GM13977 (cell line): ENCODE results near the gene BRI3BP.

Experiments
- DNase-seq: peaks from one replicate; pipeline ENCODE4 v3.0.0; 2012; ENCODE audit warnings: low spot score
- in situ Hi-C: fragments of 300-500 bp; cut with MboI; formaldehyde crosslinking; loops from one replicate; pipeline ENCODE4 v1.12.0; 2022; ENCODE audit warnings: low sequenced_read_pairs, low pct_unique_long_range_greater_than_20kb, mixed read lengths, inconsistent platforms; ENCODE audit not compliant: unreplicated experiment
- TF ChIP-seq, protein P1 (sequence below): IDR thresholded peaks from 2 replicates; pipeline ENCODE4 v1.5.1; 2012; ENCODE audit warnings: mild to moderate bottlenecking, control low read depth; ENCODE audit not compliant: insufficient read depth; ENCODE audit errors: extremely low read depth, missing control alignments

The BRI3BP gene, protein sequence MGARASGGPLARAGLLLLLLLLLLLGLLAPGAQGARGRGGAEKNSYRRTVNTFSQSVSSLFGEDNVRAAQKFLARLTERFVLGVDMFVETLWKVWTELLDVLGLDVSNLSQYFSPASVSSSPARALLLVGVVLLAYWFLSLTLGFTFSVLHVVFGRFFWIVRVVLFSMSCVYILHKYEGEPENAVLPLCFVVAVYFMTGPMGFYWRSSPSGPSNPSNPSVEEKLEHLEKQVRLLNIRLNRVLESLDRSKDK

DNA sequence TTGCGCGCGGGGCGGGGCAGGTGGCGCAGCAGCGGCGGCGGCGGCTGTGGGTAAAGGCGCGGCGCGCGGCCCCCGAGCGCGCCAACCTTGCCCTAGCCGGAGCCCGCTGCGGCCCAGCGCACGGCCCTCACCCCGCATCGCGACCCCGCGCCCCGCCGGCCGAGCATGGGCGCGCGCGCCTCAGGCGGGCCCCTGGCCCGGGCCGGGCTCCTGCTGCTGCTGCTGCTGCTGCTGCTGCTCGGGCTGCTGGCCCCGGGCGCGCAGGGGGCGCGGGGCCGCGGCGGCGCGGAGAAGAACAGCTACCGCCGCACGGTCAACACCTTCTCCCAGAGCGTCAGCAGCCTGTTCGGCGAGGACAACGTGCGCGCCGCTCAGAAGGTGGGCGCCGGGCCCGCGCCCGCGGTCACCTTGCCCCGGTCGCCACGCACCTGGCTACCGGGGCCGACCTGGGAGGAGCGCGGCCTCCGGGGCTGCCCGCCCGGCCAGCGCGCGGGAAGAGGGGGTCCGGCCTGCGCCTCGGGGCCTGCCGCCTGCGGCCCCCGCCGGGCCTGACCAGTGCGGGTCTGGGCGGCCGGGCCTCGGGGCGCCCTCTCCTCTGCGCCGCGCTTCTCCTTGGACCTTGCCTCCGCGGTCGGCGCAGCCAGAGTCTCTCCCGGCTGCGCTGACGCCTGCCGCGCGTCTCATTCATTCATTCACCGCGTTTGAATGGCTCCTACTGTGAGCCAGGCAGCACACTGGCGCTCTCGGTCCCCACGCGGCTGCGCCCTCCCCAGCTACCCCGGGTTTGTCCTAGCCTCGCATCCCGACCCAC, at the start of gene BRI3BP:
BRI3BP (plus strand) TSS at position 20 of the 811 bp plus-strand sequence; CDS start at position 166, 146 bp downstream.
- TF ChIP-seq, protein P1, sequence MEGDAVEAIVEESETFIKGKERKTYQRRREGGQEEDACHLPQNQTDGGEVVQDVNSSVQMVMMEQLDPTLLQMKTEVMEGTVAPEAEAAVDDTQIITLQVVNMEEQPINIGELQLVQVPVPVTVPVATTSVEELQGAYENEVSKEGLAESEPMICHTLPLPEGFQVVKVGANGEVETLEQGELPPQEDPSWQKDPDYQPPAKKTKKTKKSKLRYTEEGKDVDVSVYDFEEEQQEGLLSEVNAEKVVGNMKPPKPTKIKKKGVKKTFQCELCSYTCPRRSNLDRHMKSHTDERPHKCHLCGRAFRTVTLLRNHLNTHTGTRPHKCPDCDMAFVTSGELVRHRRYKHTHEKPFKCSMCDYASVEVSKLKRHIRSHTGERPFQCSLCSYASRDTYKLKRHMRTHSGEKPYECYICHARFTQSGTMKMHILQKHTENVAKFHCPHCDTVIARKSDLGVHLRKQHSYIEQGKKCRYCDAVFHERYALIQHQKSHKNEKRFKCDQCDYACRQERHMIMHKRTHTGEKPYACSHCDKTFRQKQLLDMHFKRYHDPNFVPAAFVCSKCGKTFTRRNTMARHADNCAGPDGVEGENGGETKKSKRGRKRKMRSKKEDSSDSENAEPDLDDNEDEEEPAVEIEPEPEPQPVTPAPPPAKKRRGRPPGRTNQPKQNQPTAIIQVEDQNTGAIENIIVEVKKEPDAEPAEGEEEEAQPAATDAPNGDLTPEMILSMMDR: no peak
- DNase-seq: no peak
- in situ Hi-C loops: no loop called here

DNA sequence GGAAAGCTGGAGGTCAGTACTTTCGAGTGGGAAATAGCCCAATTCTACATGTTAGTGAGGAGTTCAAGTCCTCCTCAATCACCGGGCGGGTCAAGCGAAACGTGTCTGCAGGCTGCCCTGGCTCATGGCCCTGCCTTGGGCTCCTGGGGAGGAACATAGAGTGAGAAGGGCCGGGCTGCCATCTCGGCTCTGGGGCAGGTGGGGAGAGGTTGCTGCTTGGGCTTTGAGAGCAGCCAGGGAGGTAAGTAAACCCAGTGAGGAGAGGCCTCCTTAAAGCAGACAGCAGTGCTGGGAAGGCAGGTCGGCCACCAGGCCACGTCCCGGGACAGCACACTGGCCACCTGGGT, 47.0 kb upstream of the BRI3BP start:
- in situ Hi-C loops: no loop called here
- DNase-seq: no peak
- TF ChIP-seq, protein P1: no peak

DNA sequence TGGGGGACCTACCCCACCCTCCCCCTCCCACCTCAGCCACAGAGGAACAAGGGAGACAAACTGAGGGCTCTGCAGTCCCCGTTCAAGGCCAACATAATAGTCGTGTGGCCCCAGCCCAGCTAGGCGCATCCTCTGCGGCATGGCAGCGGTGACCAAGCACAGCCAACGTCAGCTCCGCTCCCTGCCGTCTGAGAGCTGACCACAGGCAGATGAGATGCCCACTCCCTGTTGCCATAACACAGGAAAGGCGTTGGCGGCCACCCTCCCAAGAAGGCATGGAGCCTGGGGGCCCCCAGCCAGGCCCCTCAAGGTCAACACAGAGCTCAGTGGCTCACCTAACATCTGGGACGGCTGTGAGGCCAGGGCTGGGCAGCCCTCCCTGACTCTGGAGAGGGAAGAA, 46.4 kb upstream of the BRI3BP start:
- TF ChIP-seq, protein P1: no peak
- in situ Hi-C loops: no loop called here
- DNase-seq: no peak

DNA sequence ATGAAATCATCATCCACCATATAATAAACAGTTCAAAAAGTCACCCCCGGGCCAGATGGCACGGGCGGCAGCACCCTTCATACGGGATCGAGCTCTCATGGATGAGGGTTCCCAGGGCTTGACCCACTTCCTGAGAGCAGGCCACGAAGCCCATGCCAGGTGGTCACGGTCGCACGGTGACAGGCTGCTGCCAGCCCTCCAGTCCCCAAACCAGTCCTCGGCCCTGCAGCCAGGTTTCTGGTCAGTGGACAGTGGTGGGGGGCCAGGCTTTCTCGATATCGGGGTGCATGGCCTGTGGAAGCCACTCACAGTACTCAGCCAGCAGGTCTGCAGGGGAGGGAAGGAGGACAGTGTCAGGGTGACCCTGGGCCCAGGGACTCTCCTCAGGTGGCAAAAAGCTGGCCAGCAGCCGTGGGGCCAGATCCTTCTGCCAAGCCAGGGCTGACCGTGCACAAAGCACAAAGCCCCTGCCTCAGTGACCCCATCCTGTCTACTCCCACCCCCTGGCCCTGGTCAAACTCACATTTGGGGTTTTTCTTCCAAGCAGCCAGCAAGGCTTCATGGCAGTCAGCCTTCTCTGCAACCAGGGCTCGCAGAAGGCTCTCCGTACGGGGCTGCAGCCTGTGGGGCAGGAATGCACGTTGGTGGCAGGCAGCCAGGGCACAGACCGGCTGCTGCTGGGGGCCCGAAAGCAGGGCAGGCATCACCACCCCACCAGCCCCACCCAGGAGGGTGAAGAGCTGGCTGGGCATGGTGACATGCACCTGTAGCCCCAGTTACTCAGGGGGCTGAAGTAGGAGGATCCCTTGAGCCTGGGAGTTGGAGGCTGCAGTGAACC, 45.7 kb upstream of the BRI3BP start:
- in situ Hi-C loops: no loop called here

DNA sequence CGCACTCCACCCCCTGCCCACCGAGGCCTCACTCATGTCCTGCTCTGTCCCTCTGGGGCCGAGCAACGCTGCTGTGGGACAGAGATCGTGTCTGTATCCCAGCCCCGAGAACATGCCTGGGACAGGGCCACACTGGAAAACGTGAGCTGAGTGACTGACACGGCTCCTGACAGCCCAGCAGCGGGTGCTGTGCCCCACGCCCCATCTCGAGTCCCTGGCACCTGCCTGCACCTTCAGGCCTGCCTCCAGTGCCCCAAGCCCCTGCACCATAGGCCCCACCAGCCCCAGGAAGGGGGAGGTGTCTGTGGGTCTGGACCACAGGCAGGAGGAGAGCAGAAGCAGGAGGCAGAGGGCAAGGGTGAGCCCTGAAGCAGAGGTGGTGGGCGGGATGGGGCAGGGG, 44.4 kb upstream of the BRI3BP start:
- DNase-seq: no peak
- in situ Hi-C loops: no loop called here
- TF ChIP-seq, protein P1: no peak

More for the DNA sequence above, 45.7 kb upstream of the BRI3BP start:
- TF ChIP-seq, protein P1: no peak
- peak; percentile 1 for DNase-seq

DNA sequence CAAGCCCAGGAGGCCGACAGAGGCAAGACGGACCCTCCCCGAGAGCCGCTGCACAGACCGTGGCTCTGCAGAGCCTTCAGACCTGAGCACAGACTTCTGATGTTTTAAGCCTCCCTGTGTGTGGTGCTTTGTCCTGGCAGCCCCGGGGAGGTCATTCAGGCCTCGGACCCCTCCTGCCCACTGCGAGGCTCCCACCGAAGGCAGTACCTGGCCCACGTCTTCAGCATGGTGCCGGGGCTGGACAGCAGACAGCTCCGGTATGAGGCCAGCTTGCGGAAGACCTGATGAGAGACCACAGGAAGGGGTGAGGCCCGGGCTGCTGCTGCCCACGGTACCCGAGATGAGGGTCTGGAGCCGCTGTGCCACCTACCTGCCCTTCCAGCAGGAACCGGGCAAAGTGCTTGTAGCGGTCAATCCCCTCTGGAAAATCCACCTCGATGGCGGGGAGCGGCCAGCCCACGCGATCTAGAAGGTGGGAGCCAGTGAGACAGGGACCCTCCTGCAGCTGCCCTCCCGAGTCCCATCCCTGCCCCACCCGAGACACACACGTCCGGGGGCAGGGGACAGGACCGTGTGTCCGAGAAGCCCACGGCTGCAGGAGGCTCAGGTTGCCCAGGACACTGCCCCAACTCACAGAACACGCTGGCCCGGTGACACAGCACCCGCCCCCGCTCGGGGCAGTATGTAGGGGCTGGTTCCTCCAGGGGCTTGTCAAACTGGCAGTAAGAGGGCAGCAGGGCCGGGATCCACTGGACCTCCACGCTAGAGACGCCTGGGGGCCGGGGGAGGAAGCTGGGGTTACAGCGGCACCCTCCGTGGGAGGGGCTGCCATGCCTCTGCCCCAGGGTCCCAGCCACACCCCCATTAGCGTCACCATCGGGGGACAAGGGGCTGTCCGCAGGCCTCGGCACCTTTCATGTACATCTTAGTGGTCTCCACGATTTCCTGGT, 43.4 kb upstream of the BRI3BP start:
- in situ Hi-C loops: no loop called here
- TF ChIP-seq, protein P1: no peak
- DNase-seq: no peak
